DOHH2 (cell line): Measurements from ENCODE around the gene AKT1S1.

Source experiments
- EZH2phosphoT487 ChIP-seq: fragments of 200-600 bp; sonication (generic); IDR thresholded peaks from 2 replicates; pipeline ENCODE4 v1.6.1; 2017; ENCODE audit warnings: borderline replicate concordance, mild to moderate bottlenecking, antibody characterized with exemption, low read length, moderate library complexity, mixed read lengths
- TF ChIP-seq, protein P1 (sequence below): fragments of 200-600 bp; sonication (generic); IDR thresholded peaks from one replicate; pipeline ENCODE4 v1.5.1; 2014; ENCODE audit warnings: antibody characterized with exemption, mild to moderate bottlenecking, low read depth, low read length; ENCODE audit not compliant: poor library complexity, severe bottlenecking

DNA sequence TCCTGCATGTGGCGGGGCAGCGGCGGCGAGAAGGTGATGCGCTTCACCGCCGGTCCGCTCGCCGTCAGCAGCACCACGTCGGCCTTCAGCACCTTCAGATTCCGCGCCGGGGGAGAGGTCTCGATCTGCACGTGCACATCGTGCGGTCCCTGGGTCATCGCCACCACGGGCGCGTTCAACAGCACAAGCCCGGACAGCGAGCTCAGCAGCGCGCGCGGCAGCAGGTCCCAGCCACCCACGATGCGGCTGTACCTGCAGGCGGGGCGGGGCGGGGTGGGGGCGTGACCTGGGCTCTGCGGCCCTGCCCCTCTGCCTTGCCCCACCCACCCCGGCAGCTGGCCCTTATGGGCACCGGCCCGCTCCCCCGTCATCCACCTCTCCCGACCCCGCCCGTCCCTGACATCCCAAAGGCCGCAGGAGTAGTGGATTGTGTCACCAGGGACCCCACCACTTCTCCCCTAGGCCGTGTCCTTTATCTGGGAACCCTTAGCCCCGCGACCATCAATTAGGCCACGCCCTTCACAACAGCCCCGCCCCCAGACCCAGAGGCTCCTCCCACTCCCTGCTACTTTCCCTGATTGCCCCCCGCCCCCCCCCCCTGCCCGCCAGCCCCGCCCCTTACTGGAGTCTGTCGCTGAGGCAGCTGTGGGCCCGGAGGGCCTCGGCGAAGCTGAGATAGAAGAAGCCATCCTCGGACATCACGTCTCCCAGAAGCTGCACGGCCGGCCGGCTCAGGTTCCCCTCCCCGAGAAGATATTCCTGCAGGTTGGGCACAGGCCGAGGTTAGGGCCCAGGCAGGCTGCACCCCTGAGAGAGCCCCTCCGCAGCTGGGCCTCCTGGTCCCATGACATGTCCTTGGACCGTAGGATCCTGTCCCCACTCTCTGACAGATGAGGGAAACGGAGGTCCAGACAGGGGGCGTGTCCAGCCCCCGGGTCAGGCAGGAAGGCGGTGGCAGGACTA, 13.5 kb upstream of the AKT1S1 start:
- TF ChIP-seq, protein P1, sequence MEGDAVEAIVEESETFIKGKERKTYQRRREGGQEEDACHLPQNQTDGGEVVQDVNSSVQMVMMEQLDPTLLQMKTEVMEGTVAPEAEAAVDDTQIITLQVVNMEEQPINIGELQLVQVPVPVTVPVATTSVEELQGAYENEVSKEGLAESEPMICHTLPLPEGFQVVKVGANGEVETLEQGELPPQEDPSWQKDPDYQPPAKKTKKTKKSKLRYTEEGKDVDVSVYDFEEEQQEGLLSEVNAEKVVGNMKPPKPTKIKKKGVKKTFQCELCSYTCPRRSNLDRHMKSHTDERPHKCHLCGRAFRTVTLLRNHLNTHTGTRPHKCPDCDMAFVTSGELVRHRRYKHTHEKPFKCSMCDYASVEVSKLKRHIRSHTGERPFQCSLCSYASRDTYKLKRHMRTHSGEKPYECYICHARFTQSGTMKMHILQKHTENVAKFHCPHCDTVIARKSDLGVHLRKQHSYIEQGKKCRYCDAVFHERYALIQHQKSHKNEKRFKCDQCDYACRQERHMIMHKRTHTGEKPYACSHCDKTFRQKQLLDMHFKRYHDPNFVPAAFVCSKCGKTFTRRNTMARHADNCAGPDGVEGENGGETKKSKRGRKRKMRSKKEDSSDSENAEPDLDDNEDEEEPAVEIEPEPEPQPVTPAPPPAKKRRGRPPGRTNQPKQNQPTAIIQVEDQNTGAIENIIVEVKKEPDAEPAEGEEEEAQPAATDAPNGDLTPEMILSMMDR: peak; percentile 49
- no peak for TF ChIP-seq EZH2phosphoT487
